ENCODE data around the gene TRIM4. TPM values are rescaled to one million over a fixed set of nuclear protein-coding genes. Genes with fewer than 3 reads are reported as not detected.
A peak's percentile ranks its signal among the peaks of the same experiment; 100 is the strongest.

The TRIM4 gene
- total and polyA plus RNA-seq, 3 donors from 2014 or later, result 26.1 to 59.7 (median 56.1) TPM

- DNase-seq, result no peak
- TF ChIP-seq CTCF (IDR thresholded peaks at IDR 0.05) (no peak), POLR2A (IDR thresholded peaks at IDR 0.05) (no peak)
- Histone ChIP-seq H3K27ac (no peak overlapping the region), H3K9me3 (no peaks in the 10 kb centered on the region), H3K4me3 (no peak overlapping the region), H3K36me3 (ENCODE audit: low read depth, missing control alignments) (no peaks in the 10 kb centered on the region), H3K27me3 (no peaks in the 10 kb centered on the region), H3K4me1 (no peaks in the 10 kb centered on the region)
- WGBS, 2 donors, result 57 to 82% methylated on average over 2 of the region's 2 CpGs
- intact Hi-C loops (cut with DNase I; ENCODE audit: low total_unique reads), result no loop called here
Observed at GRCh38 chr7:99928188-99928587, 8.9 kb upstream of the TRIM4 start.

GRCh38 chr7:99927536-99927935 is 8.2 kb upstream of the TRIM4 start:
- Histone ChIP-seq H3K27me3 (no peaks in the 10 kb centered on the region), H3K36me3 (ENCODE audit: low read depth, missing control alignments) (no peaks in the 10 kb centered on the region), H3K9me3 (no peaks in the 10 kb centered on the region), H3K4me1 (no peaks in the 10 kb centered on the region), H3K27ac (no peak overlapping the region), H3K4me3 (no peak overlapping the region)
- TF ChIP-seq POLR2A (IDR thresholded peaks at IDR 0.05) (no peak), CTCF (IDR thresholded peaks at IDR 0.05) (no peak)
- intact Hi-C loops (cut with DNase I; ENCODE audit: low total_unique reads), result no loop called here
- DNase-seq, result no peak
- 44 to 61% methylated on average over 5 of the region's 5 CpGs for WGBS, 2 donors

GRCh38 chr7:99926321-99926720 is 7.0 kb upstream of the TRIM4 start:
- Histone ChIP-seq H3K27ac (no peak overlapping the region), H3K4me3 (no peak overlapping the region), H3K27me3 (no peaks in the 10 kb centered on the region), H3K36me3 (ENCODE audit: low read depth, missing control alignments) (no peaks in the 10 kb centered on the region), H3K9me3 (no peaks in the 10 kb centered on the region), H3K4me1 (no peaks in the 10 kb centered on the region)
- DNase-seq, result no peak
- intact Hi-C loops (cut with DNase I; ENCODE audit: low total_unique reads), result no loop called here
- TF ChIP-seq CTCF (IDR thresholded peaks at IDR 0.05) (no peak), POLR2A (IDR thresholded peaks at IDR 0.05) (no peak)

- Histone ChIP-seq H3K4me1 (no peaks in the 10 kb centered on the region), H3K9me3 (no peaks in the 10 kb centered on the region), H3K27me3 (no peaks in the 10 kb centered on the region), H3K27ac (no peak overlapping the region), H3K36me3 (ENCODE audit: low read depth, missing control alignments) (no peaks in the 10 kb centered on the region), H3K4me3 (no peak overlapping the region)
- 95 to 98% methylated on average over 3 of the region's 3 CpGs for WGBS, 2 donors
- TF ChIP-seq POLR2A (IDR thresholded peaks at IDR 0.05), result no peak
- no peak for TF ChIP-seq CTCF (IDR thresholded peaks at IDR 0.05)
- intact Hi-C loops (cut with DNase I; ENCODE audit: low total_unique reads), result no loop called here
- no peak for DNase-seq
Observed at GRCh38 chr7:99923200-99923599, 3.9 kb upstream of the TRIM4 start.

GRCh38 chr7:99920149-99920548 is 819 bp upstream of the TRIM4 start:
- TF ChIP-seq POLR2A (IDR thresholded peaks at IDR 0.05) (no peak), CTCF (IDR thresholded peaks at IDR 0.05) (no peak)
- H3K9me3 ChIP-seq, result no peaks in the 10 kb centered on the region
- H3K36me3 ChIP-seq (ENCODE audit: low read depth, missing control alignments), result no peaks in the 10 kb centered on the region
- peak overlapping the region; percentile 85 to 88 for H3K27ac ChIP-seq
- no peak for DNase-seq
- peaks cover 15% of the 10 kb centered on the region for H3K4me1 ChIP-seq
- intact Hi-C loops (cut with DNase I; ENCODE audit: low total_unique reads), result no loop called here
- no peaks in the 10 kb centered on the region for H3K27me3 ChIP-seq
- WGBS, 2 donors, result 56 to 74% methylated on average over 3 of the region's 3 CpGs
- peak overlapping the region; percentile 89 to 97 for H3K4me3 ChIP-seq

All from testis (tissue), 3 donors.